B cell (primary cell): Measurements from ENCODE around the gene OR10K2. TPM values are rescaled to one million over a fixed set of nuclear protein-coding genes. Genes with fewer than 3 reads are reported as not detected.

ENCODE experiments used
- ATAC-seq: fragments of 200-7000 bp; cut with Tn5 transposase; one replicate; pipeline ENCODE4 v1.10.0; 2021; ENCODE audit warnings: low read depth, mild to moderate bottlenecking, moderate number of reproducible peaks, moderate library complexity
- CTCF ChIA-PET: fragments of 350-600 bp; sonication (Branson Sonifier 250); formaldehyde crosslinking; loops from one replicate; lab custom pipeline; 2021; ENCODE audit warnings: antibody characterized with exemption, inconsistent platforms; lab: Charles Lee
- POLR2A ChIA-PET: fragments of 350-600 bp; sonication (Branson Sonifier 250); formaldehyde crosslinking; loops from one replicate; lab custom pipeline; 2021; ENCODE audit warnings: antibody characterized with exemption; lab: Charles Lee
- DNase-seq: peaks from one replicate; pipeline ENCODE4 v3.0.0; 2013
- H2AFZ ChIP-seq: 2 replicates; pipeline ENCODE4 v1.6.1; 2012; ENCODE audit warnings: mild to moderate bottlenecking, low read depth, low read length; ENCODE audit not compliant: insufficient read depth, poor library complexity, severe bottlenecking
- H3K27ac ChIP-seq, 2 donors: 1 replicate in 1 of 2; 2 replicates in 1 of 2; pipeline ENCODE4 v1.5.1; 2012 to 2013; ENCODE audit warnings: low read length in 2 of 2, mild to moderate bottlenecking in 2 of 2, moderate library complexity in 1 of 2
- H3K27me3 ChIP-seq, 4 experiments: fragments of 200-600 bp in 1 of 4; sonication (generic) in 1 of 4; replicated peaks in 1 of 4; 1 replicate in 2 of 4; 2 replicates in 2 of 4; pipeline versions ENCODE4 v1.6.1 to v1.7.0; 2013 to 2016; ENCODE audit warnings: low read length in 3 of 4, mild to moderate bottlenecking in 2 of 4, mixed read lengths in 1 of 4, moderate library complexity in 1 of 4; ENCODE audit not compliant: insufficient read depth in 4 of 4, control insufficient read depth in 3 of 4; ENCODE audit errors: control extremely low read depth in 1 of 4
- H3K36me3 ChIP-seq, 2 experiments: replicated peaks in 1 of 2; 1 replicate in 1 of 2; 2 replicates in 1 of 2; pipeline versions ENCODE4 v1.6.1 to v1.7.1; 2013; ENCODE audit warnings: low read length in 1 of 2; ENCODE audit not compliant: insufficient read depth in 2 of 2, control insufficient read depth in 1 of 2; ENCODE audit errors: control extremely low read depth in 1 of 2, extremely low read depth in 1 of 2
- H3K4me1 ChIP-seq, 2 donors: fragments of 200-600 bp in 1 of 2; sonication (generic) in 1 of 2; 1 replicate in 1 of 2; 2 replicates in 1 of 2; pipeline versions ENCODE4 v1.5.1 to v1.6.1; 2013 to 2017; ENCODE audit warnings: low read length in 2 of 2; ENCODE audit not compliant: control insufficient read depth in 2 of 2, insufficient read depth in 2 of 2
- H3K4me2 ChIP-seq: replicated peaks from 2 replicates; pipeline ENCODE3; 2012; ENCODE audit warnings: mild to moderate bottlenecking, low read depth, low read length; ENCODE audit not compliant: poor library complexity, severe bottlenecking
- H3K4me3 ChIP-seq, 5 experiments: fragments of 200-600 bp in 1 of 5; sonication (generic) in 1 of 5; 1 replicate in 3 of 5; 2 replicates in 2 of 5; pipeline versions ENCODE4 v1.5.1 to v1.7.0; 2011 to 2016; ENCODE audit warnings: low read length in 4 of 5, mild to moderate bottlenecking in 4 of 5, low read depth in 2 of 5, control low read depth in 1 of 5, moderate library complexity in 1 of 5; ENCODE audit not compliant: insufficient read depth in 1 of 5; ENCODE audit errors: control extremely low read depth in 1 of 5, extremely low read depth in 1 of 5
- H3K79me2 ChIP-seq: fragments of 200-600 bp; sonication (generic); one replicate; pipeline ENCODE4 v1.6.0; 2016; ENCODE audit warnings: low read length; ENCODE audit not compliant: control insufficient read depth, insufficient read depth
- H3K9ac ChIP-seq: fragments of 200-600 bp; sonication (generic); 2 replicates; pipeline ENCODE4 v1.6.1; 2017; ENCODE audit warnings: mild to moderate bottlenecking, low read length, moderate library complexity
- H3K9me3 ChIP-seq, 3 donors: one replicate each; pipeline versions ENCODE4 v1.6.1 to v1.7.1; 2013; ENCODE audit warnings: low read length in 2 of 3; ENCODE audit not compliant: control insufficient read depth in 2 of 3, insufficient read depth in 1 of 3; ENCODE audit errors: control extremely low read depth in 1 of 3
- H4K20me1 ChIP-seq: 2 replicates; pipeline ENCODE4 v1.6.0; 2012; ENCODE audit warnings: mild to moderate bottlenecking, low read length; ENCODE audit not compliant: insufficient read depth, control insufficient read depth, poor library complexity, severe bottlenecking
- H3K27ac Mint-ChIP-seq: one replicate; pipeline ENCODE4 v1.8.0; 2021; ENCODE audit warnings: mixed read lengths
- H3K27me3 Mint-ChIP-seq: one replicate; pipeline ENCODE4 v1.8.0; 2021; ENCODE audit warnings: mixed read lengths
- H3K4me1 Mint-ChIP-seq: one replicate; pipeline ENCODE4 v1.8.0; 2021; ENCODE audit warnings: mixed read lengths
- H3K4me3 Mint-ChIP-seq: one replicate; pipeline ENCODE4 v1.8.0; 2021; ENCODE audit warnings: mixed read lengths
- H3K9me3 Mint-ChIP-seq: one replicate; pipeline ENCODE4 v1.8.0; 2022; ENCODE audit warnings: mixed read lengths; ENCODE audit not compliant: insufficient read depth
- CTCF ChIP-seq: fragments of 200-600 bp; IDR thresholded peaks from one replicate; pipeline ENCODE4 v1.8.0; 2022; ENCODE audit warnings: antibody characterized with exemption, mild to moderate bottlenecking
- EZH2 ChIP-seq: IDR thresholded peaks from 2 replicates; pipeline ENCODE4 v1.6.1; 2012; ENCODE audit warnings: borderline replicate concordance, low read depth, mild to moderate bottlenecking, moderate library complexity, low read length; ENCODE audit not compliant: insufficient read depth, poor library complexity, severe bottlenecking
- WGBS: methylation state at CpG from one replicate; pipeline ENCODE4 v1.1.5; 2013; ENCODE audit warnings: missing lambda C conversion rate; ENCODE audit not compliant: insufficient coverage; 5-methylcytosine and 5-hydroxymethylcytosine counted together
- intact Hi-C: fragments of 100-400 bp; cut with micrococcal nuclease; formaldehyde crosslinking; loops from one replicate; pipeline ENCODE4 v1.10.0; 2022
- polyA plus RNA-seq: library from polyadenylated mRNA; depleted of rRNA; stranded (reverse); fragments of >200 nt; gene quantifications from 2 replicates; pipeline ENCODE4 v1.2.3, GENCODE V29; 2012
- total RNA-seq, 2 donors: library from RNA; stranded (reverse); fragments of 120-200 nt in 1 of 2; gene quantifications; 1 replicate in 1 of 2; 2 replicates in 1 of 2; pipeline versions ENCODE4 v1.2.3 to v1.2.4, GENCODE V29; 2013 to 2022

OR10K2 gene
- total and polyA plus RNA-seq, 2 donors (not counting 1 experiment from before 2014, with no cell fraction given) = not detected

GRCh38 chr1:158461534-158461933 is 35.5 kb upstream of the OR10K2 start, which contains the start of gene OR10K1:
OR10K1 (plus strand) TSS chr1:158461834; CDS start chr1:158465562, 3,728 bp downstream.
- Histone ChIP-seq H3K4me3 (no peak within 1 kb of the TSS), H3K4me1 (no peaks in the 10 kb centered on the region), H2AFZ (no peak within 1 kb of the TSS), H3K36me3 (no peaks in the 10 kb centered on the region), H3K27me3 (no peaks in the 10 kb centered on the region), H4K20me1 (no peaks in the 10 kb centered on the region), H3K9ac (no peak within 1 kb of the TSS), H3K9me3 (no peaks in the 10 kb centered on the region), H3K4me2 (no peak within 1 kb of the TSS), H3K79me2 (no peaks in the 10 kb centered on the region), H3K27ac (no peak within 1 kb of the TSS)
- DNase-seq (no peak), ATAC-seq (no peak)
- no peaks in the 10 kb centered on the region for H3K4me1 Mint-ChIP-seq
- POLR2A ChIA-PET = no interaction called here
- H3K4me3 Mint-ChIP-seq = no peak within 1 kb of the TSS
- H3K27ac Mint-ChIP-seq = no peak within 1 kb of the TSS
- TF ChIP-seq CTCF (no peak), EZH2 (no peak)
- CTCF ChIA-PET = interaction anchor here (1.0 kb wide), 1 partner anchor 257 kb away, joined by 3 read pairs; no protein-coding TSS in a partner anchor
- WGBS = 100% methylated on average over 1 of the region's 2 CpGs
- H3K9me3 Mint-ChIP-seq = no peaks in the 10 kb centered on the region
- intact Hi-C loops = no loop called here
- peaks cover 4% of the 10 kb centered on the region for H3K27me3 Mint-ChIP-seq

- H3K27me3 Mint-ChIP-seq = peaks cover 31% of the 10 kb centered on the region
- ChIA-PET POLR2A (no interaction called here), CTCF (no interaction called here)
- Histone ChIP-seq H3K27ac (no peak overlapping the region), H3K27me3 (no peaks in the 10 kb centered on the region), H3K9me3 (peaks cover 0 to 3% (median 0%) of the 10 kb centered on the region in 3 donors), H3K9ac (no peak overlapping the region), H2AFZ (no peak overlapping the region), H3K79me2 (no peaks in the 10 kb centered on the region), H3K4me2 (no peak overlapping the region), H3K4me3 (no peak overlapping the region), H3K4me1 (no peaks in the 10 kb centered on the region), H3K36me3 (no peaks in the 10 kb centered on the region), H4K20me1 (no peaks in the 10 kb centered on the region)
- TF ChIP-seq EZH2 = no peak
- TF ChIP-seq CTCF = no peak
- no peaks in the 10 kb centered on the region for H3K9me3 Mint-ChIP-seq
- intact Hi-C loops = no loop called here
- H3K4me3 Mint-ChIP-seq = no peak overlapping the region
- no peak overlapping the region for H3K27ac Mint-ChIP-seq
- DNase-seq (no peak), ATAC-seq (no peak)
- no peaks in the 10 kb centered on the region for H3K4me1 Mint-ChIP-seq
These were observed 32.2 kb upstream of the OR10K2 start for GRCh38 chr1:158458263-158458662.
